ENCODE measurements around the gene DAAM1.

The DAAM1 gene

DNA sequence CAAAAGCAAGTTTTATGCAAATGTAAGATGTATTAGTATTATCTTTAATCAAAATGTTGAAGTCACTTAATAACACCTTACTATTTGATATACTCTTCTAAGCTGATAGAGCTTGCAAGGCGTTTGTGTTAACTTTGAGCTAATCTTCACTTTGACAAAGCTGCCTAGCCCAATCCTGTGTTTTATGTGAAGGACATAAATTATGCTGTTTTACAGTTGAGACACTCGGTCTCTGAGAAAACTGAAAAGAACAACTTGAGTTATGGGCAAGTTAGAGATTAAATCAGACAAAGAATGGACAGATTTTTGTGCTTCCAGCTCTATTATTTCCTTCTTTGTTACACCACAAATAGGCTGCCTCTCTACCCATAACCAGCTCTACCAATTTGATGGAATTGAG is 42.0 kb upstream of the DAAM1 start:
- no peak for TF ChIP-seq EZH2phosphoT487 (IDR thresholded peaks at IDR 0.05; ENCODE audit: borderline replicate concordance)
- no peak for TF ChIP-seq CTCF (conservative IDR thresholded peaks at IDR 0.05; ENCODE audit: low read length)
- H3K9me3 ChIP-seq (ENCODE audit: insufficient read depth, low read depth, low read length): no peaks in the 10 kb centered on the region
- no peaks in the 10 kb centered on the region for H3K79me2 ChIP-seq (ENCODE audit: insufficient read depth, low read length)
- H3K9ac ChIP-seq (ENCODE audit: low read depth, low read length, poor library complexity, severe bottlenecking): no peak overlapping the region
- no peaks in the 10 kb centered on the region for H3K27me3 ChIP-seq (ENCODE audit: insufficient read depth, low read length, poor library complexity, severe bottlenecking)
- no peak overlapping the region for H3K4me2 ChIP-seq (ENCODE audit: low read depth, low read length, poor library complexity, severe bottlenecking)
- no peaks in the 10 kb centered on the region for H3K4me1 ChIP-seq (ENCODE audit: insufficient read depth, low read length, poor library complexity, severe bottlenecking)
- no peaks in the 10 kb centered on the region for H3K36me3 ChIP-seq (ENCODE audit: insufficient read depth, low read length)
- no peaks in the 10 kb centered on the region for H3F3A ChIP-seq (ENCODE audit: low read depth)
- no peak overlapping the region for H3K4me3 ChIP-seq (ENCODE audit: low read length, poor library complexity, severe bottlenecking)
- H4K20me1 ChIP-seq (ENCODE audit: insufficient read depth, low read length, poor library complexity, severe bottlenecking): no peaks in the 10 kb centered on the region
- H3K9me2 ChIP-seq (replicated peaks; ENCODE audit: low read depth, low read length): no peaks in the 10 kb centered on the region
- H2AFZ ChIP-seq (ENCODE audit: low read length): no peak overlapping the region

DNA sequence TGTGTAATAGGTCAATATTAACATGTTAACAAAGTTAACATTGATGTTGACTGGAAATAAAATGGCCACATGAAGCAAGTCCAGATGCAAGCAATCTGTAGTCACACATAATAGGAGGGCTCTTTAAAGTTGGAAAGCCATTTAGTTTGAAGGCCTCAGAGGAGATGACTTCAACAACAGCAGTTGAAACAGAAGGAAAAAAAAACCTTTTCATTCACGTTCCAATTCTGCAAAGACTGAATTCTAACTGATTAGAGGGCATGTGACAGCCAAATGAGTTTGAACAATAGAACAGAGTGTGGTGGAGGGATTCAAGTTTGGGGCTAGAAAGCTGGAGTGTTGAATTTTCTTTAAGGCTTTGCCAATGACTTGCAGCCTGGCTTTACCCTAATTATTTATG is 41.5 kb upstream of the DAAM1 start:
- TF ChIP-seq EZH2phosphoT487 (IDR thresholded peaks at IDR 0.05; ENCODE audit: borderline replicate concordance) (no peak), CTCF (conservative IDR thresholded peaks at IDR 0.05; ENCODE audit: low read length) (no peak)
- Histone ChIP-seq H3F3A (ENCODE audit: low read depth) (no peaks in the 10 kb centered on the region), H3K4me2 (ENCODE audit: low read depth, low read length, poor library complexity, severe bottlenecking) (no peak overlapping the region), H3K79me2 (ENCODE audit: insufficient read depth, low read length) (no peaks in the 10 kb centered on the region), H3K27me3 (ENCODE audit: insufficient read depth, low read length, poor library complexity, severe bottlenecking) (no peaks in the 10 kb centered on the region), H4K20me1 (ENCODE audit: insufficient read depth, low read length, poor library complexity, severe bottlenecking) (no peaks in the 10 kb centered on the region), H3K36me3 (ENCODE audit: insufficient read depth, low read length) (no peaks in the 10 kb centered on the region), H3K9me3 (ENCODE audit: insufficient read depth, low read depth, low read length) (no peaks in the 10 kb centered on the region), H3K9me2 (replicated peaks; ENCODE audit: low read depth, low read length) (no peaks in the 10 kb centered on the region), H3K4me1 (ENCODE audit: insufficient read depth, low read length, poor library complexity, severe bottlenecking) (no peaks in the 10 kb centered on the region), H3K4me3 (ENCODE audit: low read length, poor library complexity, severe bottlenecking) (no peak overlapping the region), H2AFZ (ENCODE audit: low read length) (no peak overlapping the region), H3K9ac (ENCODE audit: low read depth, low read length, poor library complexity, severe bottlenecking) (no peak overlapping the region)

GRCh38 chr14:59148334-59148900 is 40.0 kb upstream of the DAAM1 start:
- no peaks in the 10 kb centered on the region for H3F3A ChIP-seq (ENCODE audit: low read depth)
- no peaks in the 10 kb centered on the region for H3K36me3 ChIP-seq (ENCODE audit: insufficient read depth, low read length)
- TF ChIP-seq CTCF (conservative IDR thresholded peaks at IDR 0.05; ENCODE audit: low read length) (no peak), EZH2phosphoT487 (IDR thresholded peaks at IDR 0.05; ENCODE audit: borderline replicate concordance) (no peak)
- H3K79me2 ChIP-seq (ENCODE audit: insufficient read depth, low read length): no peaks in the 10 kb centered on the region
- H4K20me1 ChIP-seq (ENCODE audit: insufficient read depth, low read length, poor library complexity, severe bottlenecking): no peaks in the 10 kb centered on the region
- no peak overlapping the region for H3K4me3 ChIP-seq (ENCODE audit: low read length, poor library complexity, severe bottlenecking)
- no peaks in the 10 kb centered on the region for H3K9me2 ChIP-seq (replicated peaks; ENCODE audit: low read depth, low read length)
- no peaks in the 10 kb centered on the region for H3K4me1 ChIP-seq (ENCODE audit: insufficient read depth, low read length, poor library complexity, severe bottlenecking)
- H3K4me2 ChIP-seq (ENCODE audit: low read depth, low read length, poor library complexity, severe bottlenecking): no peak overlapping the region
- H2AFZ ChIP-seq (ENCODE audit: low read length): no peak overlapping the region
- H3K9ac ChIP-seq (ENCODE audit: low read depth, low read length, poor library complexity, severe bottlenecking): no peak overlapping the region
- H3K27me3 ChIP-seq (ENCODE audit: insufficient read depth, low read length, poor library complexity, severe bottlenecking): no peaks in the 10 kb centered on the region
- no peaks in the 10 kb centered on the region for H3K9me3 ChIP-seq (ENCODE audit: insufficient read depth, low read depth, low read length)
